ENCODE data around the gene SLC13A2.

- TF ChIP-seq ZNF549 (tag by site-specific recombination; IDR thresholded peaks at IDR 0.05) (no peak), CTCF (tag by site-specific recombination; IDR thresholded peaks at IDR 0.05) (no peak), ZEB2 (tag by site-specific recombination; IDR thresholded peaks at IDR 0.05) (no peak), SALL2 (tag by site-specific recombination; IDR thresholded peaks at IDR 0.05; ENCODE audit: borderline replicate concordance) (no peak), ZBTB20 (tag by site-specific recombination; IDR thresholded peaks at IDR 0.05) (no peak), BCL11B (tag by site-specific recombination; IDR thresholded peaks at IDR 0.05; ENCODE audit: low read depth) (no peak), ZNF513 (tag by site-specific recombination; IDR thresholded peaks at IDR 0.05) (no peak)
- TF ChIP-seq, protein P1, sequence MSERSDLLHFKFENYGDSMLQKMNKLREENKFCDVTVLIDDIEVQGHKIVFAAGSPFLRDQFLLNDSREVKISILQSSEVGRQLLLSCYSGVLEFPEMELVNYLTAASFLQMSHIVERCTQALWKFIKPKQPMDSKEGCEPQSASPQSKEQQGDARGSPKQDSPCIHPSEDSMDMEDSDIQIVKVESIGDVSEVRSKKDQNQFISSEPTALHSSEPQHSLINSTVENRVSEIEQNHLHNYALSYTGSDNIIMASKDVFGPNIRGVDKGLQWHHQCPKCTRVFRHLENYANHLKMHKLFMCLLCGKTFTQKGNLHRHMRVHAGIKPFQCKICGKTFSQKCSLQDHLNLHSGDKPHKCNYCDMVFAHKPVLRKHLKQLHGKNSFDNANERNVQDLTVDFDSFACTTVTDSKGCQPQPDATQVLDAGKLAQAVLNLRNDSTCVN (tag by site-specific recombination; optimal IDR thresholded peaks at IDR 0.05) = no peak
Observed at GRCh38 chr17:28527859-28528258, 54.4 kb downstream of the SLC13A2 start.

All from HEK293 (cell line).